HEK293 (cell line): ENCODE measurements around the gene ZNF579.
A peak's percentile ranks its signal among the peaks of the same experiment; 100 is the strongest.

Source experiments
- BCL11A ChIP-seq: fragments of 450-650 bp; formaldehyde crosslinking; IDR thresholded peaks from 2 replicates; pipeline ENCODE4 v1.5.1; 2016; ENCODE audit warnings: low read depth, missing biosample characterization, missing genetic modification characterization
- EGR2 ChIP-seq: fragments of 450-650 bp; formaldehyde crosslinking; IDR thresholded peaks from 2 replicates; pipeline ENCODE4 v1.5.1; 2016; ENCODE audit warnings: low read depth, missing biosample characterization, missing genetic modification characterization
- GLIS1 ChIP-seq: fragments of 450-650 bp; formaldehyde crosslinking; IDR thresholded peaks from 2 replicates; pipeline ENCODE4 v1.5.1; 2016; ENCODE audit warnings: missing biosample characterization, missing genetic modification characterization
- HOXD13 ChIP-seq: sonication (generic); formaldehyde crosslinking; IDR thresholded peaks from 2 replicates; pipeline ENCODE4 v1.8.0; 2022; ENCODE audit warnings: missing genetic modification reagents, borderline replicate concordance
- KLF10 ChIP-seq: fragments of 450-650 bp; IDR thresholded peaks from 2 replicates; pipeline ENCODE4 v1.5.1; 2018; ENCODE audit warnings: missing biosample characterization, mild to moderate bottlenecking, missing genetic modification characterization
- KLF7 ChIP-seq: fragments of 450-650 bp; formaldehyde crosslinking; IDR thresholded peaks from 2 replicates; pipeline ENCODE4 v1.5.1; 2016; ENCODE audit warnings: missing biosample characterization, missing genetic modification characterization, borderline replicate concordance
- OSR2 ChIP-seq: fragments of 450-650 bp; formaldehyde crosslinking; IDR thresholded peaks from 2 replicates; pipeline ENCODE4 v1.5.1; 2016; ENCODE audit warnings: missing biosample characterization, missing genetic modification characterization
- TRIM28 ChIP-seq: IDR thresholded peaks from 2 replicates; pipeline ENCODE4 v1.6.1; 2011; ENCODE audit warnings: low read length, control low read depth, borderline replicate concordance
- ZBTB20 ChIP-seq: fragments of 450-650 bp; formaldehyde crosslinking; IDR thresholded peaks from 2 replicates; pipeline ENCODE4 v1.5.1; 2016; ENCODE audit warnings: missing biosample characterization, missing genetic modification characterization
- ZBTB7A ChIP-seq: fragments of 450-650 bp; formaldehyde crosslinking; IDR thresholded peaks from 2 replicates; pipeline ENCODE4 v1.5.1; 2016; ENCODE audit warnings: low read depth, missing biosample characterization, missing genetic modification characterization
- ZFHX2 ChIP-seq: fragments of 450-650 bp; formaldehyde crosslinking; conservative IDR thresholded peaks from 2 replicates; pipeline ENCODE4 v1.5.1; 2016; ENCODE audit warnings: missing biosample characterization, missing genetic modification characterization
- ZNF211 ChIP-seq: fragments of 450-650 bp; formaldehyde crosslinking; IDR thresholded peaks from 2 replicates; pipeline ENCODE4 v1.5.1; 2016; ENCODE audit warnings: low read depth, missing biosample characterization, missing genetic modification characterization
- ZNF214 ChIP-seq: fragments of 450-650 bp; formaldehyde crosslinking; IDR thresholded peaks from 2 replicates; pipeline ENCODE4 v1.5.1; 2017; ENCODE audit warnings: missing biosample characterization, mild to moderate bottlenecking, missing genetic modification characterization, borderline replicate concordance
- ZNF23 ChIP-seq: fragments of 450-650 bp; formaldehyde crosslinking; IDR thresholded peaks from 2 replicates; pipeline ENCODE4 v1.5.1; 2016; ENCODE audit warnings: missing biosample characterization, missing genetic modification characterization, borderline replicate concordance
- ZNF292 ChIP-seq: fragments of 450-650 bp; formaldehyde crosslinking; IDR thresholded peaks from 2 replicates; pipeline ENCODE4 v1.5.1; 2016; ENCODE audit warnings: low read depth, missing biosample characterization, missing genetic modification characterization, borderline replicate concordance
- ZNF335 ChIP-seq: fragments of 450-650 bp; formaldehyde crosslinking; conservative IDR thresholded peaks from 2 replicates; pipeline ENCODE4 v1.5.1; 2016; ENCODE audit warnings: missing biosample characterization, missing genetic modification characterization
- ZNF341 ChIP-seq: fragments of 450-650 bp; formaldehyde crosslinking; IDR thresholded peaks from 2 replicates; pipeline ENCODE4; 2016; ENCODE audit warnings: low read depth, missing biosample characterization, missing genetic modification characterization
- ZNF391 ChIP-seq: fragments of 450-650 bp; formaldehyde crosslinking; IDR thresholded peaks from 2 replicates; pipeline ENCODE4 v1.5.1; 2016; ENCODE audit warnings: low read depth, missing biosample characterization, missing genetic modification characterization, borderline replicate concordance
- ZNF433 ChIP-seq: fragments of 450-650 bp; formaldehyde crosslinking; IDR thresholded peaks from 2 replicates; pipeline ENCODE4 v1.5.1; 2016; ENCODE audit warnings: missing biosample characterization, missing genetic modification characterization, low read depth
- ZNF560 ChIP-seq: fragments of 450-650 bp; formaldehyde crosslinking; IDR thresholded peaks from 2 replicates; pipeline ENCODE4 v1.5.1; 2017; ENCODE audit warnings: missing biosample characterization, missing genetic modification characterization, borderline replicate concordance
- ZNF626 ChIP-seq: fragments of 450-650 bp; sonication (Bioruptor Pico); formaldehyde crosslinking; IDR thresholded peaks from 2 replicates; pipeline ENCODE4 v1.5.1; 2018; ENCODE audit warnings: missing biosample characterization, missing genetic modification characterization, inconsistent platforms
- ZNF707 ChIP-seq: fragments of 450-650 bp; formaldehyde crosslinking; IDR thresholded peaks from 2 replicates; pipeline ENCODE4 v1.5.1; 2016; ENCODE audit warnings: missing biosample characterization, missing genetic modification characterization
- ZNF792 ChIP-seq: fragments of 450-650 bp; formaldehyde crosslinking; IDR thresholded peaks from 2 replicates; pipeline ENCODE4 v1.5.1; 2016; ENCODE audit warnings: missing biosample characterization, missing genetic modification characterization
- ZNF830 ChIP-seq: fragments of 450-650 bp; IDR thresholded peaks from 2 replicates; pipeline ENCODE4 v1.5.0; 2018; ENCODE audit warnings: missing biosample characterization, missing genetic modification characterization, low read depth, mild to moderate bottlenecking, moderate library complexity
- TF ChIP-seq, protein P1 (sequence below): fragments of 450-650 bp; formaldehyde crosslinking; IDR thresholded peaks from 2 replicates; pipeline ENCODE4 v1.5.1; 2016; ENCODE audit warnings: missing biosample characterization, missing genetic modification characterization, borderline replicate concordance
- TF ChIP-seq, protein P2 (sequence below): fragments of 450-650 bp; formaldehyde crosslinking; IDR thresholded peaks from 2 replicates; pipeline ENCODE4 v1.5.1; 2016; ENCODE audit warnings: missing biosample characterization, missing genetic modification characterization
- TF ChIP-seq, protein P3 (sequence below): fragments of 450-650 bp; formaldehyde crosslinking; IDR thresholded peaks from 2 replicates; pipeline ENCODE4 v1.5.1; 2016; ENCODE audit warnings: missing biosample characterization, missing genetic modification characterization
- TF ChIP-seq, protein P4 (sequence below): fragments of 450-650 bp; formaldehyde crosslinking; IDR thresholded peaks from 2 replicates; pipeline ENCODE4 v1.5.1; 2017; ENCODE audit warnings: missing biosample characterization, missing genetic modification characterization
- TF ChIP-seq, protein P5 (sequence below): fragments of 450-650 bp; formaldehyde crosslinking; IDR thresholded peaks from 2 replicates; pipeline ENCODE4 v1.5.1; 2016; ENCODE audit warnings: missing biosample characterization, missing genetic modification characterization

ZNF579 gene

DNA sequence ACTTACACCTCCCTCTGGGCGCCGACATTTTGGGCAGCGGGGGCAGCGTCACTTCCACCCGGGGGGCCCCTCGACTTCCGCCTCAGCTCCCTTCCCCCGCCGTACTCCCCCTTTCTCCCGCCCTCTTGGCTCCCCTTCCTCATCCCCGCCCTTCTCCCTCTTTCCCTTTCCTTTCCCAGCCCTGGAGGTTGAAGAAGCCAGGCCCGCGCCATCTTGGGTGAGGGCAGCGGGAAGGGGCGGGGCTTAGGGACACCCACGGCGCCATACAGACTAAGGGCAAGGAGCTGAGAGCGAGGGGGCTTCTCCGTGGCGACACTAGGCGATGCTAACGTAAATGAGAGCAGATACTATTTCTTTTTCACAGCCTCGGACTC is 18.8 kb upstream of the ZNF579 start, which contains the start of gene FIZ1 (continued):
- TF ChIP-seq, protein P1, sequence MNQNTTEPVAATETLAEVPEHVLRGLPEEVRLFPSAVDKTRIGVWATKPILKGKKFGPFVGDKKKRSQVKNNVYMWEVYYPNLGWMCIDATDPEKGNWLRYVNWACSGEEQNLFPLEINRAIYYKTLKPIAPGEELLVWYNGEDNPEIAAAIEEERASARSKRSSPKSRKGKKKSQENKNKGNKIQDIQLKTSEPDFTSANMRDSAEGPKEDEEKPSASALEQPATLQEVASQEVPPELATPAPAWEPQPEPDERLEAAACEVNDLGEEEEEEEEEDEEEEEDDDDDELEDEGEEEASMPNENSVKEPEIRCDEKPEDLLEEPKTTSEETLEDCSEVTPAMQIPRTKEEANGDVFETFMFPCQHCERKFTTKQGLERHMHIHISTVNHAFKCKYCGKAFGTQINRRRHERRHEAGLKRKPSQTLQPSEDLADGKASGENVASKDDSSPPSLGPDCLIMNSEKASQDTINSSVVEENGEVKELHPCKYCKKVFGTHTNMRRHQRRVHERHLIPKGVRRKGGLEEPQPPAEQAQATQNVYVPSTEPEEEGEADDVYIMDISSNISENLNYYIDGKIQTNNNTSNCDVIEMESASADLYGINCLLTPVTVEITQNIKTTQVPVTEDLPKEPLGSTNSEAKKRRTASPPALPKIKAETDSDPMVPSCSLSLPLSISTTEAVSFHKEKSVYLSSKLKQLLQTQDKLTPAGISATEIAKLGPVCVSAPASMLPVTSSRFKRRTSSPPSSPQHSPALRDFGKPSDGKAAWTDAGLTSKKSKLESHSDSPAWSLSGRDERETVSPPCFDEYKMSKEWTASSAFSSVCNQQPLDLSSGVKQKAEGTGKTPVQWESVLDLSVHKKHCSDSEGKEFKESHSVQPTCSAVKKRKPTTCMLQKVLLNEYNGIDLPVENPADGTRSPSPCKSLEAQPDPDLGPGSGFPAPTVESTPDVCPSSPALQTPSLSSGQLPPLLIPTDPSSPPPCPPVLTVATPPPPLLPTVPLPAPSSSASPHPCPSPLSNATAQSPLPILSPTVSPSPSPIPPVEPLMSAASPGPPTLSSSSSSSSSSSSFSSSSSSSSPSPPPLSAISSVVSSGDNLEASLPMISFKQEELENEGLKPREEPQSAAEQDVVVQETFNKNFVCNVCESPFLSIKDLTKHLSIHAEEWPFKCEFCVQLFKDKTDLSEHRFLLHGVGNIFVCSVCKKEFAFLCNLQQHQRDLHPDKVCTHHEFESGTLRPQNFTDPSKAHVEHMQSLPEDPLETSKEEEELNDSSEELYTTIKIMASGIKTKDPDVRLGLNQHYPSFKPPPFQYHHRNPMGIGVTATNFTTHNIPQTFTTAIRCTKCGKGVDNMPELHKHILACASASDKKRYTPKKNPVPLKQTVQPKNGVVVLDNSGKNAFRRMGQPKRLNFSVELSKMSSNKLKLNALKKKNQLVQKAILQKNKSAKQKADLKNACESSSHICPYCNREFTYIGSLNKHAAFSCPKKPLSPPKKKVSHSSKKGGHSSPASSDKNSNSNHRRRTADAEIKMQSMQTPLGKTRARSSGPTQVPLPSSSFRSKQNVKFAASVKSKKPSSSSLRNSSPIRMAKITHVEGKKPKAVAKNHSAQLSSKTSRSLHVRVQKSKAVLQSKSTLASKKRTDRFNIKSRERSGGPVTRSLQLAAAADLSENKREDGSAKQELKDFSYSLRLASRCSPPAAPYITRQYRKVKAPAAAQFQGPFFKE: no peak
- TF ChIP-seq GLIS1 (peak; percentile 83), KLF10 (peak; percentile 83; the same call in 1 of the 2 replicates), TRIM28 (no peak), ZNF335 (peak; percentile 99; the same call in 1 of the 2 replicates), ZNF211 (tag by site-specific recombination) (no peak), ZBTB7A (tag by site-specific recombination) (peak; percentile 88; the same call in 1 of the 2 replicates), HOXD13 (no peak), ZNF214 (tag by site-specific recombination) (no peak), ZBTB20 (tag by site-specific recombination) (peak; percentile 92), BCL11A (no peak), ZNF560 (tag by site-specific recombination) (no peak), EGR2 (tag by site-specific recombination) (peak; percentile 85), ZNF341 (tag by site-specific recombination) (0 out of 2 replicates have a peak, but pooled peaks have one; percentile 9), ZNF707 (no peak), ZNF830 (tag by site-specific recombination) (no peak), ZNF433 (tag by site-specific recombination) (no peak), ZFHX2 (tag by site-specific recombination) (peak; percentile 81), ZNF23 (tag by site-specific recombination) (no peak), OSR2 (tag by site-specific recombination) (no peak), ZNF626 (tag by site-specific recombination) (no peak), KLF7 (tag by site-specific recombination) (peak; percentile 88), ZNF792 (tag by site-specific recombination) (no peak), ZNF391 (tag by site-specific recombination) (no peak), ZNF292 (no peak)
- TF ChIP-seq, protein P2, sequence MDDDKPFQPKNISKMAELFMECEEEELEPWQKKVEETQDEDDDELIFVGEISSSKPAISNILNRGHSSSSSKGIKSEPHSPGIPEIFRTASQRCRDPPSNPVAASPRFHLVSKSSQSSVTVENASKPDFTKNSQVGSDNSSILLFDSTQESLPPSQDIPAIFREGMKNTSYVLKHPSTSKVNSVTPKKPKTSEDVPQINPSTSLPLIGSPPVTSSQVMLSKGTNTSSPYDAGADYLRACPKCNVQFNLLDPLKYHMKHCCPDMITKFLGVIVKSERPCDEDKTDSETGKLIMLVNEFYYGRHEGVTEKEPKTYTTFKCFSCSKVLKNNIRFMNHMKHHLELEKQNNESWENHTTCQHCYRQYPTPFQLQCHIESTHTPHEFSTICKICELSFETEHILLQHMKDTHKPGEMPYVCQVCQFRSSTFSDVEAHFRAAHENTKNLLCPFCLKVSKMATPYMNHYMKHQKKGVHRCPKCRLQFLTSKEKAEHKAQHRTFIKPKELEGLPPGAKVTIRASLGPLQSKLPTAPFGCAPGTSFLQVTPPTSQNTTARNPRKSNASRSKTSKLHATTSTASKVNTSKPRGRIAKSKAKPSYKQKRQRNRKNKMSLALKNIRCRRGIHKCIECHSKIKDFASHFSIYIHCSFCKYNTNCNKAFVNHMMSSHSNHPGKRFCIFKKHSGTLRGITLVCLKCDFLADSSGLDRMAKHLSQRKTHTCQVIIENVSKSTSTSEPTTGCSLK (tag by site-specific recombination): no peak
- TF ChIP-seq, protein P3, sequence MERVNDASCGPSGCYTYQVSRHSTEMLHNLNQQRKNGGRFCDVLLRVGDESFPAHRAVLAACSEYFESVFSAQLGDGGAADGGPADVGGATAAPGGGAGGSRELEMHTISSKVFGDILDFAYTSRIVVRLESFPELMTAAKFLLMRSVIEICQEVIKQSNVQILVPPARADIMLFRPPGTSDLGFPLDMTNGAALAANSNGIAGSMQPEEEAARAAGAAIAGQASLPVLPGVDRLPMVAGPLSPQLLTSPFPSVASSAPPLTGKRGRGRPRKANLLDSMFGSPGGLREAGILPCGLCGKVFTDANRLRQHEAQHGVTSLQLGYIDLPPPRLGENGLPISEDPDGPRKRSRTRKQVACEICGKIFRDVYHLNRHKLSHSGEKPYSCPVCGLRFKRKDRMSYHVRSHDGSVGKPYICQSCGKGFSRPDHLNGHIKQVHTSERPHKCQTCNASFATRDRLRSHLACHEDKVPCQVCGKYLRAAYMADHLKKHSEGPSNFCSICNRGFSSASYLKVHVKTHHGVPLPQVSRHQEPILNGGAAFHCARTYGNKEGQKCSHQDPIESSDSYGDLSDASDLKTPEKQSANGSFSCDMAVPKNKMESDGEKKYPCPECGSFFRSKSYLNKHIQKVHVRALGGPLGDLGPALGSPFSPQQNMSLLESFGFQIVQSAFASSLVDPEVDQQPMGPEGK (tag by site-specific recombination): peak; percentile 98
- TF ChIP-seq, protein P4, sequence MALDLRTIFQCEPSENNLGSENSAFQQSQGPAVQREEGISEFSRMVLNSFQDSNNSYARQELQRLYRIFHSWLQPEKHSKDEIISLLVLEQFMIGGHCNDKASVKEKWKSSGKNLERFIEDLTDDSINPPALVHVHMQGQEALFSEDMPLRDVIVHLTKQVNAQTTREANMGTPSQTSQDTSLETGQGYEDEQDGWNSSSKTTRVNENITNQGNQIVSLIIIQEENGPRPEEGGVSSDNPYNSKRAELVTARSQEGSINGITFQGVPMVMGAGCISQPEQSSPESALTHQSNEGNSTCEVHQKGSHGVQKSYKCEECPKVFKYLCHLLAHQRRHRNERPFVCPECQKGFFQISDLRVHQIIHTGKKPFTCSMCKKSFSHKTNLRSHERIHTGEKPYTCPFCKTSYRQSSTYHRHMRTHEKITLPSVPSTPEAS (tag by site-specific recombination): no peak
- TF ChIP-seq, protein P5, sequence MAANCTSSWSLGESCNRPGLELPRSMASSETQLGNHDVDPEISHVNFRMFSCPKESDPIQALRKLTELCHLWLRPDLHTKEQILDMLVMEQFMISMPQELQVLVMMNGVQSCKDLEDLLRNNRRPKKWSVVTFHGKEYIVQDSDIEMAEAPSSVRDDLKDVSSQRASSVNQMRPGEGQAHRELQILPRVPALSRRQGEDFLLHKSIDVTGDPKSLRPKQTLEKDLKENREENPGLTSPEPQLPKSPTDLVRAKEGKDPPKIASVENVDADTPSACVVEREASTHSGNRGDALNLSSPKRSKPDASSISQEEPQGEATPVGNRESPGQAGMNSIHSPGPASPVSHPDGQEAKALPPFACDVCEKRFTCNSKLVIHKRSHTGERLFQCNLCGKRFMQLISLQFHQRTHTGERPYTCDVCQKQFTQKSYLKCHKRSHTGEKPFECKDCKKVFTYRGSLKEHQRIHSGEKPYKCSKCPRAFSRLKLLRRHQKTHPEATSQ (tag by site-specific recombination): no peak
